Activated CD4-positive, alpha-beta T cell treated with anti-CD3 and anti-CD28 coated beads, Interleukin-2, amount 50 U/mL, for 16 hours (primary cell): ENCODE data around the gene ATP4A.

Source experiments
- DNase-seq: peaks from one replicate; pipeline ENCODE4 v3.0.0-alpha.2; 2020

Gene ATP4A

DNA sequence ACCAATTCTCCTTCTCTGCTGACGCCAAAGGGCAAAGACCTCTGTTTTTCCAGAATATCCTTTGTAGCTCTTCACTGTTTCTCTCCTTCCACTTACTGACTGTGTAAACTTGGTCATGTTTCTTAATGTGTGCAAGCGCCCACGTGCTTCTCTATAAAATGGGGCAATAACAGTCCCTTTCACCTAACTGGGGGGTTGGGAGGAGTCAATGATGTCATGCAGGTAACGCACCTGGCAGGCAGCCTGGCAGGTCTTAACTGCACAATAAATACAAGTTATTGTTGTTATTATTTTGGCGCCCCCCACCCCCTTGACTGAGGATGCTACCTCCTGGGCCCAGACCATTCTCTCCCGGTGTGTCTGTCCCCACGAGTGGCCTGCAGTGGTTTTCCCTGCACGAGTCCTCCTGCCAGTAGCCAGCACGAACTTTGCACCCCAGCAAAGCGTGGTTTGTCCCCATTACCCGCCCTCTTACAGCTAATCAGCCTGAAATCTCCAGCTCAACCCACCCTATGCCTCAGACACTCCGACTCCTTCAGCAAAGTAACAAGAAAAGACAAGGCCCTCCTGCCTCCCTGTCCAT lies 40.6 kb downstream of the ATP4A start:
- DNase-seq: no peak

GRCh38 chr19:35521124-35521743 lies 42.2 kb downstream of the ATP4A start:
- DNase-seq: no peak

DNA sequence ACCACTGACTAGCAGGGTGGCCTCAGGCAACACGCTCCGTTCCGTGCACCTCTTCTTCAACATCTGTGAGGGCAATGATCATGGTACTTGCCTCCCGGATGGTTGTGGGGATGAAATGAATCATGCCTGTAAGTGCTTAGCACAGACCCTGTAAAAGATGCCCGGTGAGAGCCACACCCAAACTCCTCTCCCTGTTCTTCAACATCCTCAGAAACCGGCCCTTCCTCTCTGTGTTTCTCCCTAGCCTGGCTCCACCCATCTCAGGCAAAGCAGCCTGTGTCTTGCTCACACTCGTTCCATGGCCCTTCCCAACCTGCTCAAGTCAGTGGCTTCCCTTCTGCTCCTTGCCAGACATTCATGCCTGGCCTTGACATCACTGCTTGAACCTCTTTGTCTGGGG lies 44.2 kb downstream of the ATP4A start:
- no peak for DNase-seq

DNA sequence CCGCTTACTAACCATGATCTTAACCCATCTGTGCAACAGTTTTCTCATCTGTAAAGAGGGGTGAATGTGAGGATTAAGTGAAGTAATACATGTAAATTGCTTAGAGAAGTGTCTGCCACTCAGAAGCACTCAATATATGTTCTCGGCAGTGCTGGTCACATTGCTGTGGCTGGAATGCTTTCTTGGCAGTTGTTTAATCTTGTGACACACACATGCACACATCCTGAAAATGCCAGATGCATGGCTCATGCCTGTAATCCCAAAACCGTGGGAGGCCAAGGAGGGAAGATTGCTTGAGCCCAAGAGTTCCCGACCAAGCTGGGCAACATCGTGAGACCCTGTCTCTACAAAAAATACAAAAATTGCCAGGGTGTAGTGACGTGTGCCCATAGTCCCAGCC lies 45.1 kb downstream of the ATP4A start:
- DNase-seq: no peak

DNA sequence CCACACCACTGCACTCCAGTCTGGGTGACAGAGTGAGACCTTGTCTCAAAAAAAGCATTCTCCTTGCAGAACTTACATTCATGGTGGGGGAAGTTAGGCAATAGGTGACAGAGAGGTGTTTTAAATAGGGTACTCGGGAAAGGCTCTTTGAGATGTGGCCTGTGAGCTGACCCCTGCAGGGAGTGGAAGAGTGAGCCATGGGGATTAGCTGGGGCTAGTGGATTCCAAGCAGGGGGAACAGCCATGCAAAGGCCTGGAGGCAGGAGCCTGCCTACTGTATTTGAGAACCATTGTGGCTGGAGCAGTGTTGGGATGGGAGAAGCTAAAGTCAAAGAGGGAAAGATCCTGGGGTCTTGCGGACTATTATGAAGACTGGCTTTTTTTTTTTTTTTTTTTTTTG lies 46.1 kb downstream of the ATP4A start:
- DNase-seq: no peak

GRCh38 chr19:35516310-35516709 lies 47.1 kb downstream of the ATP4A start:
- DNase-seq: no peak

DNA sequence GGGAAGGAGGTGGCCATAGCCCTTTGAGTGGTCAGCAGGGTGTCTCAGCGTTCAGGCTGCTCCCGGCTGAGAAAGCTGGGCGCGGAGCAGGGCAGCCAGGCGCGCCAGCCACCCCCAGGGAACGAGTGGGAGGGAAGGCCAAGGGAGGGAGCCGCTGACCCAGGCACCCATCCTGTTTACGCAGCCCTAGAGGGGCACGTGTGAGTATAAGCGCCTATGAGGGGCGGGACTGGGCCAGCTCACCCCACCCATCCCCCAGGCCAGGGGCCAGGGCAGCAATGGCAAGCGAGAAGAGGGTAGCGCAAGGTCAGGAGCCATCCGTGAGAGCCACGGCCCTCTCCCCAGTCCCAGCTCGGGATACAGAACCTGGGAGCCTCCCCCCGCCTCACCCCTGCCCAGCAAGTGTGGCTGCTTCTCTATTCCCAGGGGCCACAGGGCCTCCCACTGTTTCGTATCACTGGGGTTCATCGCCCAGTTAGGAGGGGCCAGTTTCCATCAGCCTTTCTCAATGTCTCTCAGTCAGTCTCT lies 49.1 kb downstream of the ATP4A start:
- DNase-seq: no peak

DNA sequence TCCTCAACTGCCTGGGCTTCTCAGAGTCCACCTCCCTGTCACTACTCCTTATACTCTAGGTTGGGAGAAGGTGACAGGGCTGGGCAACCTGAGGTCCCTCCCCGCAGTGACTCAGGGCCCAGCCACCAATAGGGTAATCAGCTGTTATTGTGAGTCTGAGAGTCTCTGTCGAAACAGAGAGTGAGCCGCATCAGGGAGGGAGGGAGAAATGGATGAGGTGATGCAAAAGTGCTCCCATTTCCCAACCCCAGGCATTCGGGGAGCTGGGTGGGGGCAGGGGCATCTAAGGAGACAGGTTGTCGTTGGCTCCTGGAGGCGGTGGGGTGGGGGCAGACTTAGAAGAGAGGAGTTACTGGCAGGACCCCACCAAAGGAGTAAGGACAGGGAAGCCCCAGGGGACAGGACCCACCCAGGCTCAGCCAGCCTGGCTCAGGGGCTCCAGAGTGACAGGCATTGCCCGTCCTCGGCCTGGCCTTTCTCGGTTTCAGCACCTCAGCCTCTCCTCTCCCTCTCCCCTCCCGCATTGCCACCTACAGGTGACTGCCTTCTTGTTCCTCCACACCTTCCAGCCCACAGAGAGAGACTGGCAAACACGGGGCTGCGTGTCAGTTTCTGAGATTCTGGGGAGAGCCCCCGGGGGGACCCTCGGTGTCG lies 49.7 kb downstream of the ATP4A start, which contains the start of gene DMKN:
TSS of gene DMKN (minus strand) at position 22 of the 654 bp plus-strand sequence. CDS start 174 bp downstream, outside the sequence.
- no peak for DNase-seq

GRCh38 chr19:35512831-35513627 lies 50.4 kb downstream of the ATP4A start:
- no peak for DNase-seq

DNA sequence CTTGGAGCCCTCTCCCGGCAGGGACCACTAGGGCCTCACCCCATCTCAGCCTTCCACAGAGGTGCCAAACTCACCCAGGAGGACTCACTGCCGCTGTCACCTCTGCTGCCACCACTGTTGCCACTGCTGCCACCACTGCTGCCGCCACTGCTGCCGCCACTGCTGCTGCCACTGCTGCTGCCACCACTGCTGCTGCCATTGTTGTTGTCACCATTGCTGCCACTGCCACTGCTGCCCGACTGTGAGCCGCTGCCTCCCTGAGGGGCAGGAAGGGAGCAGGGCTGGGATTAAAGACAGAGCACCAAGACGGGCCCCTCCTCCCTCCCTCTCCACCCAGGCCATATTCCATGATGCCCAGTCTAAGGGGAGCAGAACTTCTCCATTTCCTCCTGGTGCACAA lies 52.1 kb downstream of the ATP4A start:
- DNase-seq: no peak

DNA sequence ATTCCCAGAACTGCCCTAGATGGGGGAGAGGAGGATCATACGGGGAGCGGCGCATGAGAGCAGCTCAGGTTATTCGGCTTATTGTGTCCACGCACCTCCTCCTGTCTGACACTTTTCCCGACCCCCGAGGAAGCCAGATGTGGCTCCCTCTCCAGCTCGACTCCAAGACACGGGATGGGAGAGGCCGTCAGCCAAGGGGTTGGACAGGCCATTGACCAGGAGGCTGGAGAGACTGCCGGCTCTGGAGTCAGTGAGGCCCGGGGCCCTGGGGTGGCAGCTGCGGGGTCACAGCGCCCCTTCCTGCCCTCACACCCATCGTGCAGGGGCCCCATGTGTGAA lies 52.9 kb downstream of the ATP4A start:
- DNase-seq: no peak

- peak; percentile 64 for DNase-seq
These were observed 53.4 kb downstream of the ATP4A start for GRCh38 chr19:35509861-35510625.

DNA sequence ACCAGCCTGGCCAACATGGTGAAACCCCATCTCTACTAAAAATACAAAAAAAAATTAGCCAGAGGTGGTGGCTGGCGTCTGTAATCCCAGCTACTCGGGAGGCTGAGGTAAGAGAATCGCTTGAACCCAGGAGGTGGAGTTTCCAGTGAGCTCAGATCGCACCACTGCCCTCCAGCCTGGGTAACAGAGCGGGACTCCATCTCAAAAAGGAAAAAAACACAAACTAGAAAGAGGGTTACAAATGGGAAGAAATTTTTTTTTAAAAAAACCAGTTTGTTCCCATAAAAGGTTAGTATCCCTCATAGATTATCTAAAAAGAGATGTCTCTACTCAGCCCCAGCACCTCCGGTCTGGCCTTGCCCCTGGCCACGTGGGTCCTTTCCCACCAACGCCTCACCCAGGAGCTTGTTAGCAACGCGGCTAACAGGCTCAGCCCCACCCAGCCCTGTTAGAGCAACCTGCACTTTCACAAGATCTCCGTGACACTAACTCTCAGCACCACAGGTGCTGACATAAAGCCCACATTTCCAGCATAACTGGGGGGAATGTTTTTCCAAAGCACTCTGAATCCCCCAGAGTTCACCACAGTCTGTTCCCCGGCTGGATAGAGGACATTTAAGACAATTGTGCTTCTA lies 54.3 kb downstream of the ATP4A start:
- peak; percentile 8 for DNase-seq

DNA sequence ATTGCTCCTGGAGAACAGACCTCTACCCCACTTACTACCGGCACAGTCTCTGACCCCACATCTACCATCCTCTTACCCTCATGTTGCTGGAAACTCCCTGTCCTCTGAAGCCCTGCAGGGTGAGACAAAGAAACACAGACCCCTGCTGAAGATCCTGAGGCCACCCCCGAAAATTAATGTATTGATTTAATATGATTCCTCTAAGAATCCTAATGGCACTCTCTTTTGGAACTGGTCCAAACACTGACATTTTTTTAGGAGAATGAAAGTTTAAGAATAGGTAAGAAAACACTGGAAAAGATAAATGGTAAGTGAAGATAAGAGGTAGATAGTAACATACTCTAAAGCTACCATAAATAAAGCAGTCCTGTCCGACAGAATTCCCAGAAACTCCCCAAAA lies 55.3 kb downstream of the ATP4A start:
- DNase-seq: no peak

DNA sequence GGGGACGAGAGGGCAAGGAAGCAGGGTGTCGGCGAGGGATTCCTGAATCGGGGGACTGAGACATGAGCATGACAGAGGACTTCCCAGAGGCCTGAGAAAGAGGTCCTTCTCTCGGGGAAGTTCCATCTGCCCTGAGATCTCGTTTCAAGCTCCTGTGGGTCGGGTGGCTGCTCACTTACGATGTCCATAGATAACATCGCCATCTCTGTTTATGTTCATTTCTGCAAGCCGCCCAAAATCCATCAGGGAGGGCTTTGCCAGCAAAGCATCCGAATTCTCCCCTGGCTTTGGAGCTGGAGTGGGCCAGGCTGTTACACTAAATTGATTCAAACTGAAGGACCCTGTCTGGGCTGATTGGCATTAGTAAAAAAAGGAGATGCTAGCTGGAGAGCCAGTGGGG lies 55.9 kb downstream of the ATP4A start:
- DNase-seq: no peak

- no peak for DNase-seq
These were observed 57.4 kb downstream of the ATP4A start for GRCh38 chr19:35506011-35506410.

DNA sequence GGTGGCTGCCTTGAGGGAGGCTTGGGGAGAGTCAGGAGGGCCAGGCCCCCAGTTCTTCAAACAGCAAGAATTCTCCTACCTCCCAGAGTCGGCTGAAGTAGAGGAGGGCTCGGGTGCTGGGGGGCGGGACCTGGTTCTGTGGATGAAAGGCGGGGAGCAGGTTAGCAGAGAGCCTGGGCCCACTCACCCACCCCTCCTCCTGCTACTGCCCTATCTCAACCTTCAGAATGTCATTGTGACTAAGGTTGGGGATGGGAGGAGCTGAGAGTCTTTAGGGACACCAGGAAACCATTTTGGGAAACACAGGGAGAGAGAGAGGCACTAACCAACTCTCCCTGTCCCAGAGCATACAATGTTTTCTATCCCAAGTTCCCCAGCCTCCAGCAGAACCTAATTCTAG lies 60.7 kb downstream of the ATP4A start:
- no peak for DNase-seq

GRCh38 chr19:35501684-35502083 lies 61.8 kb downstream of the ATP4A start:
- DNase-seq: no peak

- DNase-seq: no peak
These were observed 62.8 kb downstream of the ATP4A start for GRCh38 chr19:35500611-35501010.
